A549 (cell line): Measurements from ENCODE around the gene RPL9.

Experiments
- CHD2 ChIP-seq: fragments of 150-350 bp; IDR thresholded peaks from 2 replicates; pipeline ENCODE4 v1.6.1; 2014; ENCODE audit warnings: low read length; ENCODE audit not compliant: partially characterized antibody
- CTCF ChIP-seq: fragments of >200 bp; sonication (Bioruptor Twin); formaldehyde crosslinking; IDR thresholded peaks from 3 replicates; pipeline ENCODE4 v1.5.1; 2016
- EP300 ChIP-seq, 2 experiments: fragments of >200 bp; sonication (Bioruptor Twin); formaldehyde crosslinking; IDR thresholded peaks; 2 replicates in 1 of 2; 3 replicates in 1 of 2; pipeline ENCODE4 v1.6.1; 2016 to 2017
- MAX ChIP-seq: IDR thresholded peaks from 2 replicates; pipeline ENCODE4 v1.6.1; 2012
- NPAS2 ChIP-seq: fragments of 250-450 bp; sonication (Bioruptor Pico); IDR thresholded peaks from 2 replicates; pipeline ENCODE4 v1.8.0; 2022; ENCODE audit warnings: mild to moderate bottlenecking, moderate library complexity, borderline replicate concordance
- POLR2A ChIP-seq: IDR thresholded peaks from 2 replicates; pipeline ENCODE4 v1.6.1; 2012; ENCODE audit warnings: mild to moderate bottlenecking, low read length
- RARB ChIP-seq: fragments of 250-450 bp; sonication (Bioruptor Pico); IDR thresholded peaks from 2 replicates; pipeline ENCODE4 v1.8.0; 2021; ENCODE audit warnings: mild to moderate bottlenecking, moderate library complexity
- SREBF2 ChIP-seq: fragments of 450-650 bp; IDR thresholded peaks from 2 replicates; pipeline ENCODE4 v1.6.1; 2014; ENCODE audit warnings: mild to moderate bottlenecking, moderate library complexity
- TP53 ChIP-seq: fragments of 250-450 bp; sonication (Bioruptor Pico); IDR thresholded peaks from 2 replicates; pipeline ENCODE4 v1.5.0; 2021; ENCODE audit warnings: mild to moderate bottlenecking, moderate library complexity
- USF2 ChIP-seq: fragments of 450-650 bp; IDR thresholded peaks from 2 replicates; pipeline ENCODE4 v1.6.1; 2014; ENCODE audit warnings: antibody characterized with exemption
- ZNF302 ChIP-seq: fragments of 250-450 bp; sonication (Bioruptor Pico); IDR thresholded peaks from 2 replicates; pipeline ENCODE4 v1.9.0; 2021; ENCODE audit warnings: inconsistent platforms, mild to moderate bottlenecking, moderate library complexity

- TF ChIP-seq MAX (no peak), EP300 (IDR thresholded peaks at IDR 0.05) (no peak), USF2 (no peak), ZNF302 (no peak), NPAS2 (CRISPR knock-in tag) (no peak), TP53 (CRISPR knock-in tag) (no peak), CTCF (no peak), CHD2 (no peak), RARB (CRISPR knock-in tag) (no peak), SREBF2 (no peak), POLR2A (no peak)
Observed at GRCh38 chr4:39480251-39480650, 21.5 kb upstream of the RPL9 start.
